Natural killer cell treated with Interleukin-12 subunit alpha and Interleukin-12 subunit beta and Interleukin-15 and Interleukin-18, amount 100 ng/mL, for 72 hours (primary cell): ENCODE measurements around the gene TPI1. TPM values are rescaled to one million over a fixed set of nuclear protein-coding genes. Genes with fewer than 3 reads are reported as not detected.

Experiments
- ATAC-seq, 2 donors: fragments of 150-1000 bp; cut with Tn5 transposase in 1 of 2; sonication (Bioruptor Pico), chemical (Tn5 transposase) in 1 of 2; 2 replicates each; pipeline ENCODE4 v1.10.0; 2021
- DNase-seq: peaks from one replicate; pipeline ENCODE4 v3.0.0; 2022; ENCODE audit warnings: low spot score
- H3K27ac Mint-ChIP-seq, 2 donors: 1 replicate in 1 of 2; 2 replicates in 1 of 2; pipeline ENCODE4 v1.8.0; 2022; ENCODE audit warnings: mixed read lengths in 2 of 2, mild to moderate bottlenecking in 1 of 2, moderate library complexity in 1 of 2
- H3K27me3 Mint-ChIP-seq, 2 donors: 1 replicate in 1 of 2; 2 replicates in 1 of 2; pipeline ENCODE4 v1.8.0; 2022; ENCODE audit warnings: mixed read lengths in 2 of 2
- H3K36me3 Mint-ChIP-seq: one replicate; pipeline ENCODE4 v1.8.0; 2022; ENCODE audit warnings: mixed read lengths
- H3K4me1 Mint-ChIP-seq, 2 donors: 1 replicate in 1 of 2; 2 replicates in 1 of 2; pipeline ENCODE4 v1.8.0; 2022; ENCODE audit warnings: low read depth in 2 of 2, mixed read lengths in 2 of 2, mild to moderate bottlenecking in 1 of 2
- H3K4me3 Mint-ChIP-seq: one replicate; pipeline ENCODE4 v1.8.0; 2022; ENCODE audit warnings: mixed read lengths
- H3K9me3 Mint-ChIP-seq: 2 replicates; pipeline ENCODE4 v1.8.0; 2022; ENCODE audit warnings: mixed read lengths
- total RNA-seq, 2 donors: library from RNA; stranded (reverse); gene quantifications; one replicate each; pipeline ENCODE4 v1.2.3, GENCODE V29; 2022

Gene TPI1
- total RNA-seq, 2 donors from 2014 or later: 1,157 to 1,903 TPM

- DNase-seq: no peak
- no peak overlapping the region for H3K27ac Mint-ChIP-seq
- no peak for ATAC-seq
- H3K27me3 Mint-ChIP-seq: no peaks in the 10 kb centered on the region
- peaks cover 8 to 20% of the 10 kb centered on the region in 2 donors for H3K4me1 Mint-ChIP-seq
- no peaks in the 10 kb centered on the region for H3K9me3 Mint-ChIP-seq
- H3K4me3 Mint-ChIP-seq: no peak overlapping the region
- no peaks in the 10 kb centered on the region for H3K36me3 Mint-ChIP-seq
Observed at GRCh38 chr12:6846316-6846869, 20.9 kb upstream of the TPI1 start.

DNA sequence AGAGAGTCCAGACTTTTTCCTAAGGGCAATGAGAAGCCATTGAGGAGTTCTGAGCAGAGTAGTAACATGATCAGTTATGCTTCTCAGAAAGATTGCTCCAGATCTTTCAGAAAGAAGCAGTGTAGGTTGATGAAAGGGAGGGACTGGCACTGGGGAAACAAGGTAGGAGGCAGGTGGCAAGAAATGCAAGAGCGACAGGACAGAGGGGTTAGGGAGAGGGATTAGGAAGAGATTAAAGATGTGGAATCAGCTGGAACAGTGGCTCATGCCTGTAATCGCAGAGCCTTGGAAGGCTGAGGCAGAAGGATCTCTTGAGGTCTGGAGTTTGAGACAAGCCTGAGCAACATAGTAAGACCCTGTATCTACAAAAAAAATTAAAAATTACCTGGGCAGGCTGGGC lies 19.7 kb upstream of the TPI1 start:
- Mint-ChIP-seq H3K27ac (no peak overlapping the region), H3K36me3 (no peaks in the 10 kb centered on the region), H3K4me1 (peaks cover 8 to 27% of the 10 kb centered on the region in 2 donors), H3K27me3 (no peaks in the 10 kb centered on the region), H3K9me3 (no peaks in the 10 kb centered on the region), H3K4me3 (no peak overlapping the region)
- no peak for ATAC-seq
- no peak for DNase-seq

DNA sequence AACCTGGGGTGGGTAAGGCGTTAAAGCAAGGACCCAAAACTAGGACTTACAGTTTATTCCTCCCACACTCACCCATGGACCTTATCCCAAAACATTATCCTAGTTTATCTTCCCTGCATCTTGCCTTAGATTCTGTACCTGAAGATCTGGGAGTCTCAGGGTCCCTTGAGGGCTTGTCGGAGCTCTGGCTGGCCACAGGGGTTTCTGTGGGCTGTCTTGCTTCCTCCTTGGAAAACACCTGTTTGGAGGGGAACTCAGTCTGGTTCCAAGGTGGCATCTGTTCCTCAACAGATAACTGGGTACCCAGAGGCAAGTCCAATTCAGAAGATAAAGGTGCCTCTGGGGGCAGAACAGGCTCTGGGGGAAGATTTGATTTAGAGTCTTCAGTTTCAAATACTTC lies 17.9 kb upstream of the TPI1 start:
- Mint-ChIP-seq H3K4me3 (peak overlapping the region; percentile 94), H3K27me3 (no peaks in the 10 kb centered on the region), H3K27ac (peak overlapping the region in 1 of 2 donors; percentile 91), H3K36me3 (no peaks in the 10 kb centered on the region), H3K9me3 (no peaks in the 10 kb centered on the region), H3K4me1 (peaks cover 22 to 43% of the 10 kb centered on the region in 2 donors)
- no peak for ATAC-seq
- no peak for DNase-seq

DNA sequence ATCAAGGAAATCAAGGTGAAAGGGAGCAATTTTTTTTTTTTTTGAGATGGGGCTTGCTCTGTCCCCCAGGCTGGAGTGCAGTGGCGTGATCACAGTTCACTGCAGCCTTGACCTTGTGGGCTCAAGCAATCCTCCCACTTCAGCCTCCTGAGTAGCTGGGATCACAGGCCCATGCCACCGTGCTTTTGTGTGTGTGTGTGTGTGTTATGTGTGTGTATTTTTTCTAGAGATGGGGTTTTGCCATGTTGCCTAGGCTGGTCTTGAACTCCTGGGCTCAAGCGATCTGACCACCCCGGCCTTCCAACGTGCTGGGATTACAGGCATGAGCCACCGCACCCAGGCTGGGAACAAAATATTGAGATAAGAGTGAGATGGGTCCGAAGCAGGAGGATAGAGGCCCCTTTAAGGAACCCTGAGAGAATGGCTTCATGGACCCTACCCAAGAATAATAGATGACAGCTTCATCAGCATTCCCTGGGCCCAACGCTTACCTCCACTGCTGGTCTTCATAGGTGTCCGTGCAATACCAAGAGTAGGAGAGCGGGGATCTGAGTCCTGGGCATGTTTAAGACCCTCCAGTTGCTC lies 17.3 kb upstream of the TPI1 start:
- H3K9me3 Mint-ChIP-seq: no peaks in the 10 kb centered on the region
- H3K4me3 Mint-ChIP-seq: peak overlapping the region; percentile 94
- no peaks in the 10 kb centered on the region for H3K27me3 Mint-ChIP-seq
- DNase-seq (no peak), ATAC-seq (no peak)
- peak overlapping the region in 1 of 2 donors; percentile 91 for H3K27ac Mint-ChIP-seq
- peaks cover 22 to 43% of the 10 kb centered on the region in 2 donors for H3K4me1 Mint-ChIP-seq
- no peaks in the 10 kb centered on the region for H3K36me3 Mint-ChIP-seq

DNA sequence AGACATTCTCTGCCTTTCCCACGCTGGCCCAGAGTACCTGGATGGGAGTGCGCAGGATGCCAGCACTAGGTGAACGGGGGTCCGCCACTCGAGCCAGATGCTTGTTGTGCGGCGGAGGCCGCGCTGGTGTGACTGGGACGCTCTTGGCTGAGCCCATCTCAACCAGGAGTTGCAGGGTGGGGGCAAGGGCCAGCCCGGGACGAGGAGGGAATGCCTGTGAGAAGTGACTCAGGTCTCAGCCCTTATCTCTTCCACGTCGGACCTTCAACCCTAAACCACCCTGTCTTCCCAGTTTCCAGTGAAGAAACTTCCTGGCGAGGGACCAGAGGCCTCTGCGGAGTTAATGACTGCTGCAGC lies 16.6 kb upstream of the TPI1 start:
- ATAC-seq (no peak), DNase-seq (no peak)
- Mint-ChIP-seq H3K27ac (peak overlapping the region; percentile 91 to 93), H3K9me3 (no peaks in the 10 kb centered on the region), H3K4me3 (peak overlapping the region; percentile 94), H3K36me3 (no peaks in the 10 kb centered on the region), H3K4me1 (peaks cover 25 to 43% of the 10 kb centered on the region in 2 donors), H3K27me3 (no peaks in the 10 kb centered on the region)

DNA sequence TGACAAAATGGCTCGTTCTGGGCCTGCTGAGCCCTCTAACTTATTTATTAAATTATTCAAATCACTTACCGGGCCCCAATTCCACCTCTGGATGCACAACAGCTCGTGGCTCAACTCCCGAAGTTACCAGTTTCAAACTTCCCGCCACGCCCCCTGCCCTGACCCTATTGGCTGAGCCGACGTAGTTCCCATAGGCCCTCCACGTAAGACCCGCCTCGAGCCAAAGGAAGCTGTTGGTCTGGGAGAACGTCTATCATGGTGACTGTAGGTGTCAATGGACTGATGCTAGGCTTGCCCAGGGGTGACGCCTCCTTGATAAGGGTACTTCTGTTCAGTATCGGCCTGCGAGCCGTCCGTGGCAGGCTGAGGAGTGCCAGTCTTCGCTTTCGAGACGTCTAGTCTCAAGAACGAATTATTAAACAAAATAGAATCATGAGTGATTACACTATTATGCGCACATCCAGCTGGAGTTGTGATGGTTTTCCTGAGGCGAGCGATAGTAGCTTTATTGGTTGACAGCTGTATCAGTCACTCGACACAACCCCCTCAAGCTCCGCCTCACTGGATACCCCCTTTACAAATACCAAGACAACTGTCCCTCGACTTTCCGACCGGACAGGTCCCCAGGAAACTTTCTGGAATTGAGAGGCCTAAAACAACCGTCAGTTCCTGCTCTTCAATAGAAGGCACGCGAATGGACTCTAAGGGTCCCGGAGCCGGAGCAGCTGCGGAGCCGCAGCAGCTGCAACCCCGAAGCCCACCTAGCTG lies 16.0 kb upstream of the TPI1 start, which contains the start of gene CDCA3:
Gene CDCA3 (minus strand): TSS at position 134 of the 768 bp plus-strand sequence. CDS start 334 bp downstream, outside the sequence.
- Mint-ChIP-seq H3K4me3 (peak within 1 kb of the TSS; percentile 94), H3K27me3 (no peaks in the 10 kb centered on the region), H3K4me1 (peaks cover 26 to 43% of the 10 kb centered on the region in 2 donors), H3K36me3 (no peaks in the 10 kb centered on the region), H3K27ac (peak within 1 kb of the TSS; percentile 91 to 93), H3K9me3 (no peaks in the 10 kb centered on the region)
- ATAC-seq (peak; percentile 77 to 81), DNase-seq (peak; percentile 95)

DNA sequence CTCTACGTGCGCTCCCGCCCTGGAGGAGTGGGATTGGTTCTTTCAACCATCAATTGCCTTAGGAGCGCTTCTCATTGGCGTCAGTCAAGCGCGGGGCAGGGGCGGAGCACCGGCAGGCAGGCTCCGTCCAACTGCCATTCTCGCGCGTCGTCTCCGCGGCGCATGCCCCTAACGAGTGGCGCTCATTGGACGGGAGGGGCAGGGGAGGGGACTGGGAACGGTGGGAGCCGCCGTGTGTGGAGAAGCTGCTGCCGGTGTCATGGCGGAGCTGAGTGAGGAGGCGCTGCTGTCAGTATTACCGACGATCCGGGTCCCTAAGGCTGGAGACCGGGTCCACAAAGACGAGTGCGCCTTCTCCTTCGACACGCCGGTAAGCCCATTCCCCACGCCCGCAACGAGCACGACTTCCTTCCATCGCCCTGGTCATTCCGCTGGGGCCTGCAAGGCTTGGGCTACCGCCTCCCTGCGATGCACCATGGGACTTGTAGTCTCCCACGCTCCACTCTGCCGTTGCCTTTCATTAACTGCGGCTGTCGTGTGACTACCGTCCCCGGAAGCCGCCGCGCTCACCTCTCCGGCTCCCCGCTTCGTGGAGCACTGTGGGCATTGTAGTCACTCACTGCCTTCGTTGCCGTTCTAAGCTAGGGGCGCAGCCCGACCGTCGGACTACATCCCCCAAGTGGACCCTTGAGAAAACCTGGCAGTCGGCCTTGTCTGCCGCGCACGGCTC lies 15.2 kb upstream of the TPI1 start, which contains the start of gene USP5:
Gene USP5 (plus strand): TSS at position 230 of the 730 bp plus-strand sequence. CDS start 30 bp downstream, at position 260.
- ATAC-seq: peak; percentile 90 to 91

GRCh38 chr12:6852651-6853354 lies 14.5 kb upstream of the TPI1 start:
- Mint-ChIP-seq H3K27me3 (no peaks in the 10 kb centered on the region), H3K27ac (peak overlapping the region; percentile 91 to 93), H3K36me3 (peaks cover 7% of the 10 kb centered on the region), H3K9me3 (no peaks in the 10 kb centered on the region), H3K4me3 (peak overlapping the region; percentile 94), H3K4me1 (peaks cover 26 to 43% of the 10 kb centered on the region in 2 donors)
- ATAC-seq (no peak), DNase-seq (no peak)

More for the DNA sequence above, 15.2 kb upstream of the TPI1 start, which contains the start of gene USP5:
- Mint-ChIP-seq H3K4me1 (peaks cover 26 to 43% of the 10 kb centered on the region in 2 donors), H3K27me3 (no peaks in the 10 kb centered on the region), H3K4me3 (peak within 1 kb of the TSS; percentile 94), H3K9me3 (no peaks in the 10 kb centered on the region), H3K36me3 (peaks cover under 1% of the 10 kb centered on the region), H3K27ac (peak within 1 kb of the TSS; percentile 91 to 93)
- DNase-seq: peak; percentile 99

DNA sequence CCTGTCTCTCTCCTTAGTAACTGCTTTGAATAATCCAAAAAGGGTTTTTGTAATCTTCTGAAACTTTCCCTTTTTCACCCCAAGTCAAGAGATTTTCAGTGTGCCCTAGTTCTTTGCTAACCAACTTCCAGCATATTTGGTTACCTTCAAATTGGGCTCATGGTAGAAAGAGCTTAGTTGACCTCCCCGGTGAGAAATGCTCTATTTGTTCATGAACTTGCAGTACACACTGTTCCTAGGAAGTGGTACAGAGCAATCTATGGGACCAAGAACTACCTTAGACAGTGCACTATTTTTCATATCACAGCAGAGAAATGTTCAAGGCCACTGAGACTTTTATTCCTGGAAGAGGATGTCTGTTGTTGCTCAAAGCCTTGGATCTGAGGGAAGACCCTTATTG lies 13.7 kb upstream of the TPI1 start:
- Mint-ChIP-seq H3K27ac (peak overlapping the region; percentile 91 to 93), H3K4me1 (peaks cover 26 to 43% of the 10 kb centered on the region in 2 donors), H3K9me3 (no peaks in the 10 kb centered on the region), H3K36me3 (peaks cover 10% of the 10 kb centered on the region), H3K4me3 (peak overlapping the region; percentile 94), H3K27me3 (no peaks in the 10 kb centered on the region)
- DNase-seq (no peak), ATAC-seq (no peak)

DNA sequence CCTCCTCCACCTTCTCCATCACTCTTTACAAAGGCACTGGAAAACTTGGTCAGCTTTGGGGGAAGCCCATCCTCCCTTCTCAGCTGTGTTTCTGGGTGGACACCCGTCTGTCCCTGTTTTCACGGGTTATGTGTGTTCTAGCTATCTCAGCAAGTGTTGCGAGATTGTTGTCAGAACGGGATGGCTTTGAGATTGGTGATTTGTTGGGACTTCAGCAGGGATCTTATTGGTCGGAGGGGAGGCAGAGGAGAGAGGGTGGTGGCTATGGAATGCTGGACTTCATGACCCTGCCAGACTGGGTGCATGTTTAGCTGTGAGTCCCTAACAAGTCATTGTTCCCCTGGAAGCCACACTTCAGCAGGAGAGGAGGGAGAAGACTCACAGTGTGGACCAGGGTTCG lies 13.3 kb upstream of the TPI1 start:
- DNase-seq: no peak
- H3K4me3 Mint-ChIP-seq: peak overlapping the region; percentile 94
- peak overlapping the region; percentile 91 to 93 for H3K27ac Mint-ChIP-seq
- ATAC-seq: no peak
- no peaks in the 10 kb centered on the region for H3K27me3 Mint-ChIP-seq
- H3K4me1 Mint-ChIP-seq: peaks cover 26 to 43% of the 10 kb centered on the region in 2 donors
- H3K9me3 Mint-ChIP-seq: no peaks in the 10 kb centered on the region
- H3K36me3 Mint-ChIP-seq: peaks cover 10% of the 10 kb centered on the region

DNA sequence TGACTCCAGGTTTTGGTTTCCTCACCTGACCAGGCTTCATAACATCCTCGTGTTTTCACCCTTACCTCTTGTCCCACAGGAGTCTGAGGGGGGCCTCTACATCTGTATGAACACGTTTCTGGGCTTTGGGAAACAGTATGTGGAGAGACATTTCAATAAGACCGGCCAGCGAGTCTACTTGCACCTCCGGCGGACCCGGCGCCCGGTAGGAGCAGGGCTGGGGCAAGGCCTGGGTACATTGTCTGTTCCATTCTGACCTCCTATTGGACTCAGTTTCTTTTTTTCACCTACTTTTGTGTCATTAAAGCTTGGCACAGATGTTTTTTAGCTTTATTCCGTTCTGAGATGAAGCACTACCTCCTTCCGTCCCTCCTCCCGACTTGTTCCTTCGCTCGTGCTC lies 12.0 kb upstream of the TPI1 start:
- ATAC-seq (no peak), DNase-seq (no peak)
- H3K9me3 Mint-ChIP-seq: no peaks in the 10 kb centered on the region
- peak overlapping the region in 1 of 2 donors; percentile 49 for H3K27ac Mint-ChIP-seq
- peaks cover 10% of the 10 kb centered on the region for H3K36me3 Mint-ChIP-seq
- no peak overlapping the region for H3K4me3 Mint-ChIP-seq
- H3K4me1 Mint-ChIP-seq: peaks cover 22 to 31% of the 10 kb centered on the region in 2 donors
- no peaks in the 10 kb centered on the region for H3K27me3 Mint-ChIP-seq

- Mint-ChIP-seq H3K4me1 (peaks cover 5 to 9% of the 10 kb centered on the region in 2 donors), H3K4me3 (no peak overlapping the region), H3K9me3 (no peaks in the 10 kb centered on the region), H3K27me3 (no peaks in the 10 kb centered on the region), H3K36me3 (peaks cover 15% of the 10 kb centered on the region), H3K27ac (no peak overlapping the region)
- ATAC-seq (no peak), DNase-seq (no peak)
Observed at GRCh38 chr12:6858799-6859198, 8.5 kb upstream of the TPI1 start.

GRCh38 chr12:6860116-6860515 lies 7.2 kb upstream of the TPI1 start:
- Mint-ChIP-seq H3K27me3 (no peaks in the 10 kb centered on the region), H3K9me3 (no peaks in the 10 kb centered on the region), H3K4me1 (peaks cover 0 to 4% of the 10 kb centered on the region in 2 donors), H3K4me3 (no peak overlapping the region), H3K27ac (no peak overlapping the region), H3K36me3 (peaks cover 15% of the 10 kb centered on the region)
- ATAC-seq (no peak), DNase-seq (no peak)
